Measurements from ENCODE around the gene DTNB. TPM values are rescaled to one million over a fixed set of nuclear protein-coding genes. Genes with fewer than 3 reads are reported as not detected.
A peak's percentile ranks its signal among the peaks of the same experiment; 100 is the strongest.
"Not testable (repeated sequence)": the region's sequence is repeated elsewhere in the genome, so short reads cannot be mapped to it uniquely, and the experiment has no call there.

The DTNB gene
- total RNA-seq, result 5.7 TPM
- long read RNA-seq, partial matches to known transcripts, result 3 of 11 reads
- long read RNA-seq, other reads (novel, unspliced or antisense), result 8 of 11 reads

DNA sequence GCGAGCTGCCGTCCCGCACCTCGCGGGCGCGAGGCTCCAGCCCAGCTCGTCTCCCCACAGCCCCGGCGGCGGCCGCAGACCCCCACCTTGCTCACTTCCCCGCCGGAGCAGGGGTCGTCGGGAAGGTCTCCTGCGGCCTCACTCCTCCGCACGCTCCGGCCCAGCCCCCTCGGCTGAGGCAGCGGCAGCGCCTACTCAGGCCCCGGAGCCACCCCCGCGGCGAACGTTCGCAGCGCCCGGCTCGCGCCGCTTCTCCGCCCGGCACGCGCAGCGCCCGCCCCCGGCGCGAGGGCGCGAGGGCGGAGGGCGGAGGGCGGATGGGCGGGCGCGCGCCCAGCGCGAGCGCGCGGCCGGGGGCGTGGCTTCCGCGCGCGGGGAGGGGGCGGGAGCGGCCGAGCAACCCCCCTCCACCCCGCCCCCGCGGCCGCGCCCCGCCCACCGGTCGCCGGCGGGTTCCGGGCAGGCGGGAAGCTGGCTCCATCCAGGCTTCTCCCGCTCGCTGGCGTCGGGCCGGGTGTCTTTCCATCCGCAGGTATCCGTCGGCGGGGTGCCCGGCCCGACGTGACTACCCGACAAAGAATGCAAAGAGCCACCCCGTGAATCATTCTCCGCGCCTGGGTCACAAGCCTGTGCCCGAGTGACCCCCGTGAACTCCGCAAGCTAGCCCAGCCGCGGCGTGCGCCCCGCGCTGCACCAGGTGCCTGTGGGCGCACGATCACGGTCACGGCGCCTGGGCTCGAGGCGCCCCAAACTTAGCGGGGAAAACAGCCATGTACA is at the start of gene DTNB:
DTNB (minus strand) TSS at position 278 of the 777 bp plus-strand sequence. CDS start 20,917 bp downstream, outside the sequence.
- intact Hi-C loops (cut with DNase I), result loop anchor here (10.0 kb wide), 1 partner anchor 309 kb away; no protein-coding TSS in a partner anchor
- DNase-seq (ENCODE audit: low spot score), result peak; percentile 91

DNA sequence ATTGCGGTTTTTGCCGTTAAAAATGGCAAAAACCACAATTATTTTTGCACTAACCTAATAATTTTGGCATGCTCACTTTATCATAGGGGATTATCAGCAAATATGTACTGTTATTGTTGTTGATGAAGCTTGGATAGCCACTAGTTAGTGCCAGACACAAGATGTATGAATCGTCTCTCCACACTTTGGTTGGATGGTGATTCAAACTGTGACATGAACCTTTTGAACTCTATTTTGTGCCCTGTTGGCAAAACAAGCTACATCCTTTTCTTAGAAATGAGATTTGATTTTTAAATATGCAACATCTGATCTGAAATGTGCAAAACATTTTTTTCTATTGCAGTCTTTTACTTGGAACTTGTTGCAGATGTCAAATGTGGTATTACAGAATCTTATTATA is 48.8 kb upstream of the DTNB start:
- intact Hi-C loops (cut with DNase I), result no loop called here
- DNase-seq (ENCODE audit: low spot score), result no peak

DNA sequence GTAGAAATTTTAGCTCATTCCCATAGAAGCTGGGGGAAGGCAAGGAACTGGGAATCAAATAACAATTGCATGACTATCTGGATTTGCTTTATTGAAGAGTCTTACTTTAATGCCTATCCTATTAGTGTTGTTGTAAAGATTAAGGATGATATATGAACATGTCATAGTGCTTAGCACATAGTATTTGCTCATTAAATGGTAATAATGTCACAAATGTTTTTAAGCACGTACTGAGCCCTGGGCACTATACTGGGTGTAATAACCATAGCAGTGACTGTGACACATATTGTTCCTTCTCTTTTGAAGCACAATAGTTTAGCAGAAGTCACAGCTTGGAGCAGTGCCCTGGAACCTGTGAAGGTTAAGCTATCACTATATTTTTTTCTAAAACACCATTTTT is 47.2 kb upstream of the DTNB start:
- no peak for DNase-seq (ENCODE audit: low spot score)
- intact Hi-C loops (cut with DNase I), result no loop called here

DNA sequence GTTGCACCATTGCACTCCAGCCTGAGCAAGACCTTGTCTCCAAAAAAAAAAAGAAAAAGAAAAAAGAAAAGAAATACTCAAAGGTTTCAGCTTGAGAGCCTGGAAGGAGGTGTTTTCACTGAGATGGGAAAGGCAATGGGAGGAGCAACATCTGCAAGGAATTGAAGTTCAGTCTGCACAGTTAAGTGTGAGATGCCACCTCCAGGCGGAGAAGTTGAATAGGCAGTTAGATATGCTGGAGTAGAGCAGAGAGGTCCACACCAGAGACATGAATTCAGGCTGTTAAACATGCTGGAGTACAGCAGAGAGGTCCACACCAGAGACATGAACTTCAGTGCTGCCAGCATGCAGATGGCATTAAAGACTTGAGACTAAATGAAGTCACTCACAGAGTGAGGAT is 41.4 kb upstream of the DTNB start:
- intact Hi-C loops (cut with DNase I), result no loop called here
- DNase-seq (ENCODE audit: low spot score), result no peak

DNA sequence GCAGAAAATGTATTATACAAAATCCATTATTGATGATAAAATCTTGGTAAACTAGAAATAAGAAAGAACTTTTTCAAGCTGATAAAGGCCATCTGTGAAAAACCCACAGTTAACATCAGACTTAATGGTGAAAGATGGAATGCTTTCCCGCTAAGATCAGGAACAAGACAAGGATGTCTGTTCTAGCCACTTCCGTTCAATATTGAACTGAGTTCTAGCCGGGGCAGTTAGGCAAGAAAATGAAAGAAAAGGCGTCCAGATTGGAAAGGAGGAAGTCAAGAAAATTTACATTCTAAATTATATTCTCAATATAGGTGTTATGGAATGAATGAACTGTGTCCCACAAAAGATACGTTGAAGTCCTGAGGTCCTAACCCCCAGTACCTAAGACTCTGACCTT is 39.1 kb upstream of the DTNB start:
- intact Hi-C loops (cut with DNase I), result no loop called here
- no peak for DNase-seq (ENCODE audit: low spot score)

DNA sequence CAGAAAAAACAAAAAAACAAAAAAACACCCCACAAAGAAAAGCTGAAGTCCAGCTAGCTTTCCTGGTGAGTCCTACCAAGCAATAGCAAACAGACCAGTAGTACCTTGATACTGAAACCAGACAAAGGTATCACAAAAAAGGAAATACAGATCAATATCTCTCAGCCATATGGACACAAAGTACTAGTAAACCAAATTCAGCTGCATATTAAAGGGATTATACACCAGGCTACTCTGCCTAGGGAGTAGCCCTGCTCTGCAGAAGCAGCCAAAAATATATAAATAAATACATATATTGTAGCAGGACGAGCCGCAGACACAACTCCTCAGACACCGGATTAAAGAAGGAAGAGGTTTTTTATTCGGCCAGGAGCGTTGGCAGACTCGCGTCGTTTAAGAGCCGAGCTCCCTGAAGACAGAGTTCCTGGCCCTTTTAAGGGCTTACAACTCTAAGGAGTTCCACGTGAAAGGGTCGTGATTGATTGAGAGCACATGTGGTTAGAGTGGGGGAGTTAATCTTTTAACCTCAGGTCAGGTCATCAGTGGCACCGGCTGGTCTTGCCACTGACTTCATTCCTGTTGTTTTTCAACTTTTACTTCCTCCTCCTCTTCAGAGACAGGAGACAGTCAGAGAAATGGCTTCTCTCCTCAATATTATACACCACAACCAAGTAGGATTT is 38.4 kb upstream of the DTNB start:
- intact Hi-C loops (cut with DNase I), result no loop called here
- DNase-seq (ENCODE audit: low spot score), result no peak

DNA sequence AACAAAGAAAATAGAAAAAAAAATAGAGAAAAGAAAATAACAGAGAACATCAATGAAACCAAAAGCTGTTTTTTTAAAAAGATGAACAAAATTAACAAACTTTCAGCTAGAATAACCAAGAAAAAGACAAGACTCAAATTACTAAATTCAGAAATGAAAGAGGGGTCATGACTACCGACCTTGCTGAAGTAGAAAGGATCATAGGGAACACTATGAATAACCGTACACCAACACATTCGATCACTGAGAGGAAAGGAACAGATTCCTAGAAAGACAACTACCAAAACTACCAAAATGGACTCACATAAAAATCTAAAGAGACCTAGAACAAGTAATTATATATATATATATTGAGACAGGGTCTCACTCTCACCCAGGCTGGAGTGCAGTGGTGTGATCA is 37.4 kb upstream of the DTNB start:
- DNase-seq (ENCODE audit: low spot score), result no peak
- intact Hi-C loops (cut with DNase I), result no loop called here

DNA sequence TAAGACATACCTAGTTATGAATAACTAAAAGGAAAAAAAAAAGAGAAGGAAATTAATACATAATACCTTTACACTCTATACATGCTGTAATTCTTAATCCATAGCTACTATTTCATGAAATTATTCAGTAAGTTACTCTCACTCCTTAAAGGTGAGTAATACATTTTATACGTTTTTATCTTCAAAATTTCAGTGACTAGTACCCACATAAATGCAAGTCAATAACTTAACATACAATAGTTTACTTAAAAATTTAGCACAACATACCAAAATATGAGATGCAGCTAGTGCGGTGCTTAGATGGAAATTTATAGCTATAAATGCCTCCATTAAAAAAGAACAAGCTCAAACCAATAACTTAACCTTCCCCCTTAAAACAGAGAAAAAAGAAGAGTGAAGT is 36.0 kb upstream of the DTNB start:
- intact Hi-C loops (cut with DNase I), result no loop called here

DNA sequence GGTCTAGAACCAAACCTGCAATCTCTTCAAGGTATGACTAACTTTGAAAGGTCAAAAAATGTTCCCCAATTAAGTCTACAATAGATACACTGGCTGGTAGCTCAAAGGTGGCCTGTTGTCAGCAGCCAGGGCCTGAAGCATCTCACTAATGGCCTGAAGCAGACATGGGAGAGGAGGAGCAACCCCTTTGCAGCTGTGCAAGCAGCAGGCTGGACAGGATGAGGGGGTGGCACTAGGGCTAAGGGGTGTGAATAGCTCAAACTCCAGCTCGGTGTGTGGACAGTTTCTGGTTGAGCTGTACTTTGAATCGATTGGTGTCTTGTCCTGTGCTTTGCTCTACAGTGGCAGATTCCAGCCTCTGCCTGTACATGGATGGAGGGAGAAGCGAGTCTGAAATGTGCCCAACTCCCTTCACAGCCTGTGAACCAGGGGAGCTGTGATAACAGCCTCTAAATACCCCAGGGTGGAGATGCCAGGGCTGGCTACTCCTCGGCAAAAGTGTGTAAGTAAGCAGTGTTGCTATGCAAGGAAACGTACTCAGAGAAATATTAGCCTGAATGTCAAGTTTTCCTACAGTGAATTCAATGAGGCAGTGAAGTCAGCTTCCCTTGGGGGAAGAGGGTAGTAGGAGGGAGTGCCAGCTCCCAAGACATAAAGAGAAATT is 34.7 kb upstream of the DTNB start:
- intact Hi-C loops (cut with DNase I), result no loop called here
- DNase-seq (ENCODE audit: low spot score), result no peak

More for the DNA sequence above, 36.0 kb upstream of the DTNB start:
- DNase-seq (ENCODE audit: low spot score), result no peak

DNA sequence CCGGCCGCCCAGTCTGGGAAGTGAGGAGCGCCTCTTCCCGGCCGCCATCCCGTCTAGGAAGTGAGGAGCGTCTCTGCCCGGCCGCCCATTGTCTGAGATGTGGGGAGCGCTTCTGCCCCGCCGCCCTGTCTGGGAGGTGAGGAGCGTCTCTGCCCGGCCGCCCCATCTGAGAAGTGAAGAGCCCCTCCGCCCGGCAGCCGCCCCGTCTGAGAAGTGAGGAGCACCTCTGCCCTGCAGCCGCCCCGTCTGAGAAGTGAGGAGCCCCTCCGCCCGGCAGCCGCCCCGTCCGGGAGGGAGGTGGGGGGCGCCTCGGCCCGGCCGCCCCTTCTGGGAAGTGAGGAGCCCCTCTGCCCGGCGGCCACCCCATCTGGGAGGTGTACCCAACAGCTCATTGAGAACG is 32.2 kb upstream of the DTNB start:
- DNase-seq (ENCODE audit: low spot score); intact Hi-C loops (cut with DNase I): not testable (repeated sequence)

DNA sequence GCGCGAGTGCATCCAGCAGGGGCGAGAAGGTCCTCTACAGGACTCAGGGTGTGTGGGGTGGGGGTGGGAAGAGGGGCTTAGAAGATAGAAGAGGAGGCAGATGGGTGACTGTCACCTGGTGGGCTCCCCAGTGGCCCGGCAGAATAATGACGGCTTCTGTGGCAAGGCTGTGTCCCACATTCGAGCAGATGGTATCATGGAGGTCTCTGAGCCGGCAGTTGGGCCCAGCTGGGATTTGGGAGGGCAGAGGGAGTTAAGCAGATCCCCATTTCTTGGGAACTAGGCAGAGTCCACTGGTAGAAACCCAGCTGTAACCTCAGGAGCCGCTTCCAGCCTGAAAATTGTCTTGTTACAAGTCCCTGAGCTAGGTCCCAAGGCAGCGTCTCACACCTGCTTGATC is 28.4 kb upstream of the DTNB start:
- intact Hi-C loops (cut with DNase I), result loop anchor here (5.0 kb wide), 1 partner anchor 94 kb away; no protein-coding TSS in a partner anchor
- DNase-seq (ENCODE audit: low spot score), result no peak

DNA sequence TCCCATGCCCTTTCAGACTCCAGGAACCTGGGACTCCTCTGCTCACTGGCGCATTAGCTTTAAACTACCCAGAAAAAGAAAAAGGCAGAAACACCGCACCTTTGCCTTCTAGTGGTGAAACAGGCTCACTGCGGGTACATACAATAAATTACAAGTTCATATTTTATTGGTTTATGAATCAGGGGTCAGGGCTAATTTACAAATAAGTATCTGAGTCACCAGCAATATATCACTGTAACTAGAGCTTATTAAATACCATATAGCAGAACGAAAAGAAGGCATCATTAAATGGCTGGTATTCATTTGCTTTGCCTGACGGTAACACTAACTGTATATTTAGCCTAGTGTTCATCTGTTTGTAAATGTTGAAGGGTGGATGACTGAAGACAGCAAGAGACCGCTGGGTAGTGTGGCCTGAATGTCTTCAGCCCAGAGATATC is 26.9 kb upstream of the DTNB start:
- DNase-seq (ENCODE audit: low spot score), result no peak
- intact Hi-C loops (cut with DNase I), result loop anchor here (5.0 kb wide), 1 partner anchor 93 kb away; no protein-coding TSS in a partner anchor

DNA sequence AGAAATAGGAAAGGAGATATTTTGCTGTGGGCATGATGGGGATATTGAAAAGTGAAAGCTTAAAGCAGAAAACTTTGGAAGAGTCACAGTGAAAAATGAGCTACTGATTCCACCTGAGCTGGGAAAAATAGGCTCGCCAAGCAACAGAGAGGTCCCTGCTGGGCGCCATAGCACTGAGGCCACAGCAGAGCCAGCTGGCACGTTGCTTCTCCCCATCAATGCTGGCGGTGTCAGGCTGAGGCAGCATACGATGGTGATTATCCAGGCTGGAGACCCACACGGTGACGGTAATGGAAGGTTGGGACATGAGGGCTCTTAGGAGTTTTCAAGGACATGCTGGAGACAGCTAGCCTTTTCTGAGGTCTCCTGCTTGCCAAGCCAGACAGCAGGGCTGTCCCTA is 25.8 kb upstream of the DTNB start:
- DNase-seq (ENCODE audit: low spot score), result peak; percentile 22
- intact Hi-C loops (cut with DNase I), result no loop called here

DNA sequence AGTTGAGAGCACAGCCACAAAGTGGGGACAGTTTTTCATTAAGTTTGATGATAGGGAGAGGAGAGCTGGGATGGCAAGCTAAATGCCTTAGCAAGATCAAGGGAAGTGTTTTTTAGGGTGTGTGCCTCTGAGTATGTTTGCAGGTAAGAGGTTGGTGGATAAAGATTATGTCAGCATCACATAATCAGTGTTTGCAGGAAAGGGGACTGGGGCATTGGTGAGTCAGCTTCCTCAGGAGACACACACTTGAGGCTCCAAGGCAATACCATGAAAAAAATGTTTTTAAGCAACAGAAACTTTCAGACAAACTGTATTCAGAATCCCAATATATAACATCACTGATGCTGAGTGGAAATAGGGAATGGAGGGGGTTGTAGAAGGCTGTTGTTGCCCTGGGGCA is 25.4 kb upstream of the DTNB start:
- intact Hi-C loops (cut with DNase I), result no loop called here
- DNase-seq (ENCODE audit: low spot score), result peak; percentile 27

DNA sequence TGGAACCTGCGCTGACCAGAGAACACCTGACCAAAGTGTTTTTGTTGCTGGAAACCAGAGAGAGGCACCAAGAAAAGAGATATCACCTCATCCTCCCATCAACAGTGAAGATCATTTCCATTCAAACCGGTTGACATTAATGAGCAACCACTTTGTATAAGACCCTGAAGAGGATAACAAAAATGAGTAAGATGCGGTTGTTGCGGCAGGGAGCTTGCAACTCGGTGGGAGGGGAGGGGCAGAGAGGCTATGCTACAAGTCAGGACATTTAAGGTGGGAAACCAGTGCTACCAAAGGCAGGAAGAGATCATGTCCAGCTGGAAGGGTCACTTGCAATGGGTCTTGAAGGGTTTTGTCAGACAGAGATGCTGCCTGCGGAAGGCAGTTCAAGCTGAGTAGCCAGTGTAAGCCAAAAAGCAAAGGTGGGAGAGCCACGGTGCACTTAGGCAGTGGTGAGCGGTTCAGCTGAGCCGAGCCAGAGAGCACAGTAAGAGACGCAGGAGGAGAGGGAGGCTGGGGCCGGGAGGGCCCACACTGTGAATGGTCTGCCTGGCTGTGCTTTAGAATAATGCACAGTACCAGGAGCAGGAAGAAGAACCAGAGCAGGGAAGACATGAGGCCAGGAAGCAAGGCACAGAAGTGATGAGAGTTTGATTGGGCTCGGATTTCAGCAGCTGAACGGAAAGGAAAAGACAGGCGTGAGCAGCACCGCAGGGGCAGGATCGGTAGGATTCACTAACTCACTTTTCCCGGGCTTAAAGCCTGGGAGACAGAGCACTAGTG is 24.4 kb upstream of the DTNB start:
- peak; percentile 61 for DNase-seq (ENCODE audit: low spot score)
- intact Hi-C loops (cut with DNase I), result no loop called here

DNA sequence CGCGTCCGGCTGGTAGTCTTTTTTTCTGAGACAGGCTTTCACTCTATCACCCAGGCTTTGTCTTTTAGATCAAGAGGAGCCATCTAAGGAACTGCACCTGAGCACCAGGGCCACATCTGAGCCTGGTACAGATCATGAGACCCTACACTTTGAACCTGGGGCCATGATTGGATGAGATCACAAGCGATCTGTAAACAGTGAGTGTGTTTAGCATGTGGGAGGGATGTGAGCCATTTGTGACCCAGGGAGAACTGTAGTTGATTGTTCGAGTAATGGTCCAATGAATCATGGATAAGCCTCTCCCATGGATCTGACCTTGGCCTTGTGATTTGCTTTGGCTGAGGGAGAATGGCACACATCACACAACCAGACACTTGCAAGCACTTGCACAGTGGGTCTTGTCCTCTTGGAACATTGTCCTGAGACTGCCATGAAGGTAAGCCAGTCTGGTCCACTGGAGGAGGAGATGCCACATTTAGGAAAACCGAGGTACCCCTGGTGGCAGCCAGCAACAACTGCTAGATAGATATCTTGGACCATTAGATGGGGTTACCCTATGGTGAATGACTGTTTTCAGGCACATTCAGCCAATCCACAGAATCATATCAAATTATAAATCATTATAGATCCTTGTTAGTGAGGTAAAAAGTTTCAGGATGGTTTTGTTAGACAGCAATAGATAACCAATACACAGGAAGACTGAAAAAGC is 19.5 kb upstream of the DTNB start:
- intact Hi-C loops (cut with DNase I), result no loop called here
- no peak for DNase-seq (ENCODE audit: low spot score)

DNA sequence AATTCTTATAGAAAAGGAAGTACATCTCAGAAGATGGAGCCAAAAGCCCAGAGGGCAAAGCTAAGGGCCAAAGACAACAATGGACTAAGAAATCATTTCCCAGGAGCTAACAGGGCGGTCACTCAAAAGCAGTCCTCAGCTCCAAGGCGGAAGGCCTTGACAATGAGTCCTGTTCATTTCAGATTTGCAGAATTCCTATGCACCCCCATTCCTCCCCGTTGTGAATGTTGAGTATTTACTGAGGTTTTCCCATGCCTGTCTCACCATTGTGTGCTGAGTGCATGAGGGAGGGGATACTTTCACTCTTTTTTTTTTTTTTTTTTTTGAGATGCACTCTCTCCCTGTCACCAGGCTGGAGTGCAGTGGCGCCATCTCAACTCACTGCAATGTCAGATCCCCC is 18.8 kb upstream of the DTNB start:
- DNase-seq (ENCODE audit: low spot score), result no peak
- intact Hi-C loops (cut with DNase I), result no loop called here

DNA sequence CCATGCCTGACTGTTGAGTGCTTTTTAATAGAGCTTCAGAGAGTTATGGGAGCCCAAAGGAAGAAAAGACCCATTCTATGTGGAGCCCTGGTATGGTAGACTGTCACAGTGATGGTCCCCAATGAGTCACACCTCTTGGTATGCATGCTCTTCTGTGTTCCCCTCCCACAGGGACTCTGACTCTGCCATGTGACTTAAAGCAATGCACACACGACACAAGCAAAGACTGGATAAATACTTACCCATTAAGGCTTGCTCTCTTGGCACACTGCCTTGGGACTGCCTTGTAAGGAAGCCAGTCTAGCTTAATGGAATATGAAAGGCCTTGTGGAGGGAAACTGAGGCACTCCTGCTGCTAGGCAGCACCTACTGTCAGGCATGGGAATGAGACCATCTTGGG is 16.7 kb upstream of the DTNB start:
- intact Hi-C loops (cut with DNase I), result no loop called here
- no peak for DNase-seq (ENCODE audit: low spot score)

DNA sequence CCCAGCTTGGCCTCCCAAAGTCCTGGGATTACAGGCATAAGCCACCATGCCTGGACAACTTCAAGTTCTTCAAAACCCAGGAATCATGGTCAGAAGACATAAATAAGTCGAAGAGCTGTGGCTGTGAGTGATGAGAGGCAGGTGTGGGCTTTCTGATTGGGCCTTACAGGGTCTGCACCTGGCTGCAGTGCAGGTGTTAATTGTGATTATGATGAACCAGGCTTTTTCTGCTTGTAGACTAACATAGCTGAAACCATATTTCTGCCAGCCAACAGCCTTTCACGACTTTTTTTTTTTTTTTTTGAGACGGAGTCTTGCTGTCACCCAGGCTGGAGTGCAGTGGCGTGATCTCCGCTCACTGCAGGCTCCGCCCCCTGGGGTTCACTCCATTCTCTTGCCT is 14.9 kb upstream of the DTNB start:
- intact Hi-C loops (cut with DNase I), result no loop called here
- DNase-seq (ENCODE audit: low spot score), result no peak

All from cardiac septum (tissue), 1 donor.